Measurements from ENCODE around the gene ZNF837.

DNA sequence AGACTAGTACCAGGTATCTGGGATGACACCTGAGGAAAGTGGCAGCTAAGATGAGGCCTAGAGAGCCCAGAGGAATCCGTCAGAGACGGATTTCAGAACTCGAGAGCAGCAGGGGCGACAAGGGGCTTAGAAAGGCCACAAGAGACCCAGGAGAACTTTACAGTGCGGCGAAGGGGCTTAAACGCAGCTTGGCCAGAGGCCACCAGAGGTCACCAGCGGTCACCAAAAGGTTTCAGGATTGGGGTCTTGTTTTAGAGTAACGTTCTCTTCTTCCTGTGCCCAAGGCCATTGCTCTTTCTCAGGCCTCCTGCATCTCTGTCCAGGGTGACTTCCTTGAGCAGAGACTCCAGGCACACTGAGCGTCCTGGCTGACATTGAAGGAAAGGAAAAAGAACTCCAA lies 51.8 kb downstream of the ZNF837 start:
- TF ChIP-seq, protein P1, sequence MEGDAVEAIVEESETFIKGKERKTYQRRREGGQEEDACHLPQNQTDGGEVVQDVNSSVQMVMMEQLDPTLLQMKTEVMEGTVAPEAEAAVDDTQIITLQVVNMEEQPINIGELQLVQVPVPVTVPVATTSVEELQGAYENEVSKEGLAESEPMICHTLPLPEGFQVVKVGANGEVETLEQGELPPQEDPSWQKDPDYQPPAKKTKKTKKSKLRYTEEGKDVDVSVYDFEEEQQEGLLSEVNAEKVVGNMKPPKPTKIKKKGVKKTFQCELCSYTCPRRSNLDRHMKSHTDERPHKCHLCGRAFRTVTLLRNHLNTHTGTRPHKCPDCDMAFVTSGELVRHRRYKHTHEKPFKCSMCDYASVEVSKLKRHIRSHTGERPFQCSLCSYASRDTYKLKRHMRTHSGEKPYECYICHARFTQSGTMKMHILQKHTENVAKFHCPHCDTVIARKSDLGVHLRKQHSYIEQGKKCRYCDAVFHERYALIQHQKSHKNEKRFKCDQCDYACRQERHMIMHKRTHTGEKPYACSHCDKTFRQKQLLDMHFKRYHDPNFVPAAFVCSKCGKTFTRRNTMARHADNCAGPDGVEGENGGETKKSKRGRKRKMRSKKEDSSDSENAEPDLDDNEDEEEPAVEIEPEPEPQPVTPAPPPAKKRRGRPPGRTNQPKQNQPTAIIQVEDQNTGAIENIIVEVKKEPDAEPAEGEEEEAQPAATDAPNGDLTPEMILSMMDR (IDR thresholded peaks at IDR 0.05; ENCODE audit: poor library complexity): no peak
- TF ChIP-seq EZH2 (IDR thresholded peaks at IDR 0.05; ENCODE audit: borderline replicate concordance) (no peak), EZH2phosphoT487 (IDR thresholded peaks at IDR 0.05; ENCODE audit: low read depth, severe bottlenecking, unreplicated experiment) (no peak)

Measured in hepatocyte (in vitro differentiated cells).